Transverse colon (tissue), 4 donors: Measurements from ENCODE around the gene PID1. TPM values are rescaled to one million over a fixed set of nuclear protein-coding genes. Genes with fewer than 3 reads are reported as not detected.

Experiments used
- DNase-seq: peaks from one replicate; pipeline ENCODE4 v3.0.0-alpha.2; 2019
- H3K27ac ChIP-seq, 4 donors: fragments of 200-600 bp; sonication (generic); 2 replicates each; pipeline ENCODE4 v1.5.1; 2016 to 2018; ENCODE audit warnings: inconsistent platforms in 4 of 4
- H3K27me3 ChIP-seq: fragments of 200-600 bp; sonication (generic); 2 replicates; pipeline ENCODE4 v1.5.1; 2017; ENCODE audit warnings: inconsistent platforms
- H3K36me3 ChIP-seq, 4 donors: fragments of 200-600 bp; sonication (generic); 2 replicates each; pipeline ENCODE4 v1.5.1; 2017 to 2019; ENCODE audit warnings: inconsistent platforms in 4 of 4
- H3K4me1 ChIP-seq, 4 donors: fragments of 200-600 bp; sonication (generic); 2 replicates each; pipeline ENCODE4 v1.5.1; 2017 to 2020; ENCODE audit warnings: inconsistent platforms in 4 of 4
- H3K4me3 ChIP-seq, 4 donors: fragments of 200-600 bp; sonication (generic); 1 replicate in 1 of 4; 2 replicates in 3 of 4; pipeline versions ENCODE4 v1.5.1 to v1.6.1; 2017 to 2019; ENCODE audit warnings: inconsistent platforms in 4 of 4
- H3K9me3 ChIP-seq, 2 donors: fragments of 200-600 bp; sonication (generic); 2 replicates each; pipeline ENCODE4 v1.5.1; 2017 to 2019; ENCODE audit warnings: inconsistent platforms in 2 of 2
- CTCF ChIP-seq, 5 experiments: fragments of 200-600 bp in 3 of 5; fragments of 450-650 bp in 2 of 5; sonication (generic) in 3 of 5; IDR thresholded peaks; 1 replicate in 2 of 5; 2 replicates in 3 of 5; pipeline ENCODE4 v1.5.1; 2016 to 2017; ENCODE audit warnings: antibody characterized with exemption in 5 of 5, inconsistent platforms in 3 of 5, mild to moderate bottlenecking in 2 of 5, moderate library complexity in 1 of 5
- EP300 ChIP-seq: sonication (generic); formaldehyde crosslinking; IDR thresholded peaks from one replicate; pipeline ENCODE4 v1.6.1; 2017; ENCODE audit warnings: antibody characterized with exemption, low read depth
- POLR2A ChIP-seq: fragments of 450-650 bp; IDR thresholded peaks from one replicate; pipeline ENCODE4 v1.6.1; 2016; ENCODE audit warnings: antibody characterized with exemption, mild to moderate bottlenecking, moderate library complexity
- POLR2AphosphoS5 ChIP-seq, 3 donors: sonication (generic); formaldehyde crosslinking; IDR thresholded peaks; one replicate each; pipeline ENCODE4 v1.6.1; 2016; ENCODE audit warnings: antibody characterized with exemption in 3 of 3
- whole genome bisulfite sequencing, 2 donors: methylation state at CpG; one replicate each; pipeline ENCODE4 v1.1.5; 2018; ENCODE audit warnings: low coverage in 1 of 2; 5-methylcytosine and 5-hydroxymethylcytosine counted together
- in situ Hi-C, 4 donors: fragments of 200-750 bp; cut with MboI; loops; one replicate each; pipeline versions ENCODE4 v1.15.0 to v1.15.1; 2017; ENCODE audit warnings: low sequenced_read_pairs in 3 of 4, low pct_ligation_motif_present in 1 of 4, low pct_unique_long_range_greater_than_20kb in 1 of 4
- intact Hi-C: fragments of 100-400 bp; cut with DNase I; formaldehyde crosslinking; loops from one replicate; pipeline ENCODE4 v1.15.1; 2023; ENCODE audit warnings: low total_unique reads
- total RNA-seq, 4 donors: library from RNA; depleted of rRNA; stranded (reverse); fragments of >200 nt; gene quantifications; one replicate each; pipeline ENCODE4 v1.1.0, GENCODE V29; 2016

The PID1 gene
- total RNA-seq, 4 donors from 2014 or later = 21.6 to 54.6 (median 27.9) TPM

- intact Hi-C loops = no loop called here
- DNase-seq = no peak
- H3K27ac ChIP-seq = no peak overlapping the region
- no peaks in the 10 kb centered on the region for H3K9me3 ChIP-seq
- no peaks in the 10 kb centered on the region for H3K36me3 ChIP-seq
- in situ Hi-C loops = no loop called here
- H3K4me1 ChIP-seq = no peaks in the 10 kb centered on the region
- TF ChIP-seq EP300 (no peak), POLR2A (no peak), CTCF (IDR thresholded peaks at IDR 0.05) (no peak), POLR2AphosphoS5 (IDR thresholded peaks at IDR 0.05) (no peak)
- 88 to 93% methylated on average over 3 of the region's 3 CpGs for WGBS, 2 donors
- no peak overlapping the region for H3K4me3 ChIP-seq
- H3K27me3 ChIP-seq = no peaks in the 10 kb centered on the region
Observed at GRCh38 chr2:229104025-229104424, 167.1 kb downstream of the PID1 start.

- no peak overlapping the region for H3K27ac ChIP-seq
- no peaks in the 10 kb centered on the region for H3K36me3 ChIP-seq
- no peaks in the 10 kb centered on the region for H3K9me3 ChIP-seq
- no peaks in the 10 kb centered on the region for H3K27me3 ChIP-seq
- in situ Hi-C loops (no loop called here), intact Hi-C loops (no loop called here)
- DNase-seq = no peak
- TF ChIP-seq EP300 (no peak), POLR2AphosphoS5 (IDR thresholded peaks at IDR 0.05) (no peak), POLR2A (no peak), CTCF (IDR thresholded peaks at IDR 0.05) (no peak)
- H3K4me1 ChIP-seq = no peaks in the 10 kb centered on the region
- WGBS, 2 donors = 79 to 100% methylated on average over 1 of the region's 1 CpG
- H3K4me3 ChIP-seq = no peak overlapping the region
Observed at GRCh38 chr2:229101314-229101713, 169.8 kb downstream of the PID1 start.

- WGBS, 2 donors = 91% methylated on average over 1 of the region's 1 CpG; no CpG with 5 or more reads in 1 of the 2 donors
- in situ Hi-C loops = no loop called here
- Histone ChIP-seq H3K4me1 (no peaks in the 10 kb centered on the region), H3K36me3 (no peaks in the 10 kb centered on the region), H3K9me3 (no peaks in the 10 kb centered on the region), H3K4me3 (no peak overlapping the region), H3K27ac (no peak overlapping the region), H3K27me3 (no peaks in the 10 kb centered on the region)
- no peak for TF ChIP-seq EP300
- DNase-seq = no peak
- intact Hi-C loops = no loop called here
Observed at GRCh38 chr2:229099231-229099630, 171.9 kb downstream of the PID1 start.

- H3K4me1 ChIP-seq = no peaks in the 10 kb centered on the region
- no peaks in the 10 kb centered on the region for H3K9me3 ChIP-seq
- H3K27ac ChIP-seq = no peak overlapping the region
- no peak overlapping the region for H3K4me3 ChIP-seq
- no peaks in the 10 kb centered on the region for H3K36me3 ChIP-seq
- in situ Hi-C loops = no loop called here
- no peak for DNase-seq
- intact Hi-C loops = no loop called here
- no peaks in the 10 kb centered on the region for H3K27me3 ChIP-seq
- TF ChIP-seq POLR2A (no peak), POLR2AphosphoS5 (IDR thresholded peaks at IDR 0.05) (no peak), CTCF (IDR thresholded peaks at IDR 0.05) (no peak), EP300 (no peak)
- 68 to 80% methylated on average over 5 to 6 of the region's 6 CpGs for WGBS, 2 donors
Observed at GRCh38 chr2:229098801-229099200, 172.3 kb downstream of the PID1 start.

GRCh38 chr2:229096409-229097066 lies 174.5 kb downstream of the PID1 start:
- WGBS, 2 donors = 48 to 58% methylated on average over 2 to 4 of the region's 4 CpGs

More at GRCh38 chr2:229096409-229097066, 174.5 kb downstream of the PID1 start:
- in situ Hi-C loops = no loop called here
- intact Hi-C loops = no loop called here
- Histone ChIP-seq H3K27ac (no peak overlapping the region), H3K4me3 (no peak overlapping the region), H3K36me3 (no peaks in the 10 kb centered on the region), H3K9me3 (no peaks in the 10 kb centered on the region), H3K27me3 (no peaks in the 10 kb centered on the region), H3K4me1 (no peaks in the 10 kb centered on the region)
- no peak for DNase-seq
- no peak for TF ChIP-seq CTCF (IDR thresholded peaks at IDR 0.05)
- TF ChIP-seq POLR2AphosphoS5 (IDR thresholded peaks at IDR 0.05) = no peak
- no peak for TF ChIP-seq EP300
- no peak for TF ChIP-seq POLR2A
